Adrenal gland (tissue), 12 donors: ENCODE results near the gene CCN6. TPM values are rescaled to one million over a fixed set of nuclear protein-coding genes. Genes with fewer than 3 reads are reported as not detected.

Source experiments
- DNase-seq, 7 donors: peaks; one replicate each; pipeline ENCODE4 v3.0.0-alpha.2; 2019 to 2020
- H3K27ac ChIP-seq, 5 donors: fragments of 200-600 bp; sonication (generic) in 4 of 5; 1 replicate in 3 of 5; 2 replicates in 2 of 5; pipeline versions ENCODE4 v1.5.1 to v1.8.0; 2016 to 2020; ENCODE audit warnings: mild to moderate bottlenecking in 1 of 5
- H3K27me3 ChIP-seq: fragments of 200-600 bp; 2 replicates; pipeline ENCODE4 v1.8.0; 2021
- H3K36me3 ChIP-seq, 2 donors: fragments of 200-600 bp; replicated peaks in 1 of 2; 1 replicate in 1 of 2; 2 replicates in 1 of 2; pipeline versions ENCODE4 v1.5.1 to v1.8.0; 2018 to 2022
- H3K4me1 ChIP-seq, 2 donors: fragments of 200-600 bp; replicated peaks in 1 of 2; 1 replicate in 1 of 2; 2 replicates in 1 of 2; pipeline versions ENCODE4 v1.5.1 to v1.8.0; 2018 to 2021
- H3K4me3 ChIP-seq, 4 donors: fragments of 200-600 bp; sonication (generic) in 3 of 4; one replicate each; pipeline ENCODE4 v1.5.1; 2016 to 2018
- H3K9me3 ChIP-seq, 3 donors: fragments of 200-600 bp; sonication (generic) in 1 of 3; replicated peaks in 1 of 3; 1 replicate in 2 of 3; 2 replicates in 1 of 3; pipeline versions ENCODE4 v1.5.1 to v1.8.0; 2016 to 2021
- CTCF ChIP-seq, 6 experiments: fragments of 450-650 bp in 4 of 6; fragments of 200-600 bp in 2 of 6; sonication (generic) in 1 of 6; IDR thresholded peaks; 1 replicate in 5 of 6; 2 replicates in 1 of 6; pipeline versions ENCODE4 v1.5.1 to v1.8.0; 2016 to 2021; ENCODE audit warnings: antibody characterized with exemption in 6 of 6, mild to moderate bottlenecking in 2 of 6, moderate library complexity in 1 of 6
- POLR2A ChIP-seq, 2 donors: fragments of 450-650 bp; IDR thresholded peaks; one replicate each; pipeline ENCODE4 v1.6.1; 2017; ENCODE audit warnings: antibody characterized with exemption in 2 of 2, mild to moderate bottlenecking in 2 of 2, moderate library complexity in 1 of 2
- WGBS, 4 donors: extraction: QIAGEN DNeasy Blood & Tissue Kit in 2 of 4; methylation state at CpG; one replicate each; pipeline versions ENCODE4 v1.1.5 to v1.1.7; 2013 to 2017; 5-methylcytosine and 5-hydroxymethylcytosine counted together
- intact Hi-C, 2 donors: fragments of 100-400 bp; cut with DNase I; formaldehyde crosslinking; loops; one replicate each; pipeline versions ENCODE4 v1.14.1 to v1.15.0; 2022 to 2023
- polyA plus RNA-seq, 3 donors: library from polyadenylated mRNA; stranded (reverse); fragments of 200-250 nt in 2 of 3; fragments of 350-450 nt in 1 of 3; fragmentation: Illumina TruSeq in 1 of 3; extraction: RNeasy Lipid Tissue Mini Kit (QIAGEN cat#74804) in 1 of 3; gene quantifications; one replicate each; pipeline ENCODE4 v1.2.3, GENCODE V29; 2013 to 2014
- total RNA-seq, 9 donors: library from RNA; depleted of rRNA in 4 of 9; stranded (reverse); fragments of >200 nt in 4 of 9; fragments of 120-200 nt in 1 of 9; fragmentation: NEBNext Ultra II Directional in 1 of 9; extraction: Animal tissue kit (Norgen Biotek cat#: 25700) in 1 of 9; gene quantifications; one replicate each; pipeline versions ENCODE4 v1.1.0 to v1.2.4, GENCODE V29; 2013 to 2023
- donor health status: healthy with polysubstance abuse.
- donor health status: Bipolar disorder and iron deficiency.
- donor health status: DM: yes; HTN: yes; CAD: no.
- donor health status: DM: no; HTN: no; CAD: no.
- donor health status: DM: no; HTN: no; CAD: no.
- donor health status: DM: yes; HTN: yes; CAD: no.

Gene CCN6
- total and polyA plus RNA-seq, 12 donors, result not detected

- H3K9me3 ChIP-seq, result no peaks in the 10 kb centered on the region
- no peak overlapping the region for H3K27ac ChIP-seq
- no peaks in the 10 kb centered on the region for H3K27me3 ChIP-seq
- DNase-seq, result no peak
- H3K4me1 ChIP-seq, result no peaks in the 10 kb centered on the region
- intact Hi-C loops, result no loop called here
- WGBS, 4 donors, result 90 to 95% (median 93%) methylated on average over 4 of the region's 4 CpGs
- no peak for TF ChIP-seq CTCF (IDR thresholded peaks at IDR 0.05)
- no peaks in the 10 kb centered on the region for H3K36me3 ChIP-seq
- no peak overlapping the region for H3K4me3 ChIP-seq
Observed at GRCh38 chr6:112024464-112024863, 29.4 kb upstream of the CCN6 start.

GRCh38 chr6:112026933-112027332, 27.0 kb upstream of the CCN6 start:
- Histone ChIP-seq H3K4me3 (no peak overlapping the region), H3K27ac (no peak overlapping the region), H3K9me3 (no peaks in the 10 kb centered on the region), H3K27me3 (no peaks in the 10 kb centered on the region), H3K4me1 (peaks cover 0 to 7% of the 10 kb centered on the region in 2 donors), H3K36me3 (no peaks in the 10 kb centered on the region)
- no peak for DNase-seq
- TF ChIP-seq POLR2A (IDR thresholded peaks at IDR 0.05) (no peak), CTCF (IDR thresholded peaks at IDR 0.05) (no peak)
- 86 to 93% (median 90%) methylated on average over 4 of the region's 4 CpGs for WGBS, 4 donors
- intact Hi-C loops, result no loop called here

- no peak overlapping the region for H3K4me3 ChIP-seq
Observed at GRCh38 chr6:112027942-112028674, 25.8 kb upstream of the CCN6 start.

More at GRCh38 chr6:112027942-112028674, 25.8 kb upstream of the CCN6 start:
- H3K27ac ChIP-seq, result no peak overlapping the region
- no peaks in the 10 kb centered on the region for H3K36me3 ChIP-seq
- H3K4me1 ChIP-seq, result peaks cover 0 to 7% of the 10 kb centered on the region in 2 donors
- no peak for TF ChIP-seq POLR2A (IDR thresholded peaks at IDR 0.05)
- TF ChIP-seq CTCF (IDR thresholded peaks at IDR 0.05), result no peak
- intact Hi-C loops, result no loop called here
- no peaks in the 10 kb centered on the region for H3K27me3 ChIP-seq
- 71 to 82% (median 76%) methylated on average over 3 of the region's 3 CpGs for WGBS, 4 donors
- no peaks in the 10 kb centered on the region for H3K9me3 ChIP-seq
- no peak for DNase-seq
